ENCODE results near the gene NOX4. TPM values are rescaled to one million over a fixed set of nuclear protein-coding genes. Genes with fewer than 3 reads are reported as not detected.

Gene NOX4
- total RNA-seq = 1 to 10 TPM; 2.8 to 3.7 TPM

GRCh38 chr11:89490981-89491690, at the start of gene NOX4:
Gene NOX4, minus strand, starts transcription at chr11:89491375. Its CDS starts 129 bp downstream, at chr11:89491246.

Other genes starting within 250 kb of the NOX4 start
- not detected for gene TRIM77, start 218.9 kb upstream of the NOX4 start, total RNA-seq